Islet of Langerhans (tissue), 1 donor: Measurements from ENCODE around the gene PIGT.
"Not testable (repeated sequence)": the region's sequence is repeated elsewhere in the genome, so short reads cannot be mapped to it uniquely, and the experiment has no call there.

ENCODE experiments used
- FAIRE-seq: peaks from one replicate; lab custom pipeline; 2011; peaks lifted over from hg19 to GRCh38; lab: Jason Lieb, UNC

PIGT gene

GRCh38 chr20:45465491-45466266 lies 49.7 kb downstream of the PIGT start:
- no peak for FAIRE-seq

GRCh38 chr20:45467172-45467571 lies 51.2 kb downstream of the PIGT start:
- FAIRE-seq = no peak

- no peak for FAIRE-seq
Measured at GRCh38 chr20:45467861-45468260, 51.9 kb downstream of the PIGT start.

- FAIRE-seq = no peak
Measured at GRCh38 chr20:45469336-45470261, 53.7 kb downstream of the PIGT start, which contains the start of gene WFDC2. Gene WFDC2, plus strand, starts transcription at chr20:45469753. Its CDS starts 29 bp downstream, at chr20:45469782.

GRCh38 chr20:45470262-45470931 lies 54.5 kb downstream of the PIGT start:
- no peak for FAIRE-seq

- no peak for FAIRE-seq
Measured at GRCh38 chr20:45470937-45471336, 55.0 kb downstream of the PIGT start.

GRCh38 chr20:45472286-45472685 lies 56.3 kb downstream of the PIGT start:
- not testable (repeated sequence) for FAIRE-seq
